SH-SY5Y (cell line): ENCODE data around the gene DIP2C.

Source experiments
- GATA2 ChIP-seq: IDR thresholded peaks from 2 replicates; pipeline ENCODE4 v1.6.1; 2011; ENCODE audit warnings: mild to moderate bottlenecking, low read depth, low read length
- GATA3 ChIP-seq: IDR thresholded peaks from 2 replicates; pipeline ENCODE4 v1.6.1; 2011; ENCODE audit warnings: low read depth, mild to moderate bottlenecking, low read length, moderate library complexity

DNA sequence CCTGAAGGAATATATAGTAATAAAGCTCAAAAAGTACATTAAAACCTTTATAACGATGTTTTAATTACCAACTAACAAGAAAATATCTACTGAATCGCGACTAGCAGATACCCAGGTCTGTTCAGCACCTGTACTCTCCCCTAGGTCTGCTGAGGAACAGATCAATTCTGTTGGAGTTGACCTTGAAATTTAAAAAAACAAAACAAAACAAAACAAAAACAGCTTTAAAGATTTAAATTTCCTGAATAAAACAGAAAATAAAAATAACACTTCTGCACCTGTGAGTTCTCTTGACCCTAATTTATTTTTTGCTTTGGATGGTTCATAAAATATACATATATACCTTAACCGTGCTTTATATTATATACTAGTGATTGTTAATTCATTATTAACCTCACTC is 24.6 kb downstream of the DIP2C start:
- TF ChIP-seq GATA2 = no peak
- no peak for TF ChIP-seq GATA3
